ENCODE measurements around the gene GIPR. TPM values are rescaled to one million over a fixed set of nuclear protein-coding genes. Genes with fewer than 3 reads are reported as not detected.

Gene GIPR
- total and polyA plus RNA-seq, 10 of the 15 experiments (the other 5 are each of a cell fraction or from before 2014, with no cell fraction given): 1.7 to 26.3 (median 13.7) TPM

DNA sequence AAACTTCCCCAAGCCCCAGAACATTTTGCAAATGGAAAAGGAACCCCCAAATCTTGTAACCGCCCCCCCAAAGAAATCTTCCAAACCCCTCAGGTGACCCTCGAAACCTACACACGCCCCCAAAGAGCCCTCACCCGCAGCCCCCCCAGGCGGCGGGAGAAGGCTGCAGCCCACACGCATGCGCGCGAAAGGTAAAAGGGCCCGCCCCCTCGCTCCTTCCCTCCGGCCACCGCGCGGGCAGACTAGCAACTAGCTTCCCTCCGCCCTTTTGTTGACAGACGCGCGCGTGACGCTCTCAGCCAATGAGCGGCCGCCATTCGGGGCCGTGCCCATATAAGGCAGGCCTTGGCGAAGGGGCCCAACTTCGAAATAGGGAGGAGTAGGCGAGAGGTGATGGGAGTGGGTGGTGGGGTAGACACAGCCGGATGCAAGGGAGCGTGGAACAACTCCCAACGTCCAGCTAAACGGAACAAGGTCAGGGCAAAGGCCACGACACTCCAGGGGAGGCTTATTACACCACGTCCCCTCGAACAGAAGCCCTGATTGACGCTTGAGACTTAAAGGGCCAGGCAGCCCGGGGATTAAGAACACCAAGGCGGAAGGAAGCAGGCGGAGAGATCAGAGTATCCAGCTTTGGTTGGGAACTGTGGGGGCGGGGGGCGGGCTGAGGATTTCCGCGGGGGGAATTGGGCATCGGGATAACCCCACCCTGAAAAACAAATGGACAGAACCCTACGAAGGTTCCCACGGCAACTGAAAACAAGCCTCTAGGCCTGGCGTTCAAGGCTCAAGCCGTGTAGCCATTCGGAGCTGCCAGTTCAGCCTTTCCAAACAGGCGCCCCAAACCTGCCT is 49.3 kb downstream of the GIPR start:
- ChIA-PET CTCF (interaction anchor here (0.6 to 4.8 kb wide), 16 partner anchors 10 to 1933 kb away, joined by 3 to 53 read pairs (median 6); partner anchors contain the start of genes FBXO46, GIPR, QPCTL and SIX5), RAD21 (ENCODE audit: unreplicated experiment) (interaction anchor here (0.5 to 2.6 kb wide), 17 partner anchors 8 to 1431 kb away, joined by 3 to 25 read pairs (median 4); partner anchors contain the start of genes FBXO46, GIPR, QPCTL and SIX5), SMC1A (ENCODE audit: uncharacterized antibody, unreplicated experiment) (interaction anchor here (0.6 to 4.9 kb wide), 18 partner anchors 9 to 239 kb away, joined by 3 to 35 read pairs (median 4); partner anchors contain the start of genes DMWD, FBXO46, QPCTL and SIX5), POLR2A (interaction anchor here (0.6 to 5.9 kb wide), 18 partner anchors 9 to 1672 kb away, joined by 3 to 58 read pairs (median 4); partner anchors contain the start of genes CALM3, FBXO46, QPCTL and SIX5)
- no peaks in the 10 kb centered on the region for H3K27me3 ChIP-seq (replicated peaks in 1 of 2; ENCODE audit: control insufficient read depth in 2 of 2, insufficient read depth in 2 of 2, low read length in 1 of 2)
- FAIRE-seq (peak; percentile 99), ATAC-seq (peak; percentile 99), DNase-seq (ENCODE audit: low read depth, low spot score) (peak; percentile 99)
- H3K79me2 ChIP-seq (ENCODE audit: control insufficient read depth, insufficient read depth, low read length): peaks cover 74% of the 10 kb centered on the region
- peaks cover 13% of the 10 kb centered on the region for H3K4me1 ChIP-seq (ENCODE audit: control insufficient read depth, insufficient read depth, low read length)
- intact Hi-C loops (cut with micrococcal nuclease; ENCODE audit: unreplicated experiment): no loop called here
- peak overlapping the region; percentile 92 for H3K4me2 ChIP-seq (ENCODE audit: control insufficient read depth, insufficient read depth)
- H3K36me3 ChIP-seq (ENCODE audit: control insufficient read depth in 2 of 2, insufficient read depth in 2 of 2, low read length in 1 of 2): peaks cover 13 to 21% of the 10 kb centered on the region in 2 experiments
- 1% methylated on average over 51 of the region's 51 CpGs for WGBS (ENCODE audit: insufficient coverage, insufficient replicate concordance, low lambda C conversion rate, missing lambda C conversion rate)
- no TSS peak for BruUV-seq (replicated peaks)
- peak overlapping the region; percentile 97 for H3K27ac ChIP-seq (ENCODE audit: control insufficient read depth, insufficient read depth)
- no peaks in the 10 kb centered on the region for H4K20me1 ChIP-seq (ENCODE audit: control insufficient read depth, insufficient read depth)
- H2AFZ ChIP-seq (ENCODE audit: control insufficient read depth, low read depth, low read length): peak overlapping the region; percentile 19
- in situ Hi-C loops (cut with MboI): no loop called here
- H3K9ac ChIP-seq (ENCODE audit: control insufficient read depth, insufficient read depth, low read length): peak overlapping the region; percentile 99
- H3K9me3 ChIP-seq (replicated peaks; ENCODE audit: control insufficient read depth, insufficient read depth, low read length): no peaks in the 10 kb centered on the region
- H3K4me3 ChIP-seq: peak overlapping the region; percentile 95
- TF ChIP-seq MEF2B (IDR thresholded peaks at IDR 0.05; ENCODE audit: partially characterized antibody, poor library complexity, severe bottlenecking): peak; percentile 60
- no peak for TF ChIP-seq ZNF687 (IDR thresholded peaks at IDR 0.05)
- TF ChIP-seq, protein P1, sequence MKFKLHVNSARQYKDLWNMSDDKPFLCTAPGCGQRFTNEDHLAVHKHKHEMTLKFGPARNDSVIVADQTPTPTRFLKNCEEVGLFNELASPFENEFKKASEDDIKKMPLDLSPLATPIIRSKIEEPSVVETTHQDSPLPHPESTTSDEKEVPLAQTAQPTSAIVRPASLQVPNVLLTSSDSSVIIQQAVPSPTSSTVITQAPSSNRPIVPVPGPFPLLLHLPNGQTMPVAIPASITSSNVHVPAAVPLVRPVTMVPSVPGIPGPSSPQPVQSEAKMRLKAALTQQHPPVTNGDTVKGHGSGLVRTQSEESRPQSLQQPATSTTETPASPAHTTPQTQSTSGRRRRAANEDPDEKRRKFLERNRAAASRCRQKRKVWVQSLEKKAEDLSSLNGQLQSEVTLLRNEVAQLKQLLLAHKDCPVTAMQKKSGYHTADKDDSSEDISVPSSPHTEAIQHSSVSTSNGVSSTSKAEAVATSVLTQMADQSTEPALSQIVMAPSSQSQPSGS (IDR thresholded peaks at IDR 0.05; ENCODE audit: low read length): no peak
- TF ChIP-seq PAX5 (IDR thresholded peaks at IDR 0.05; ENCODE audit: borderline replicate concordance, low read depth, low read length): peak; percentile 76; the same call in 1 of the 2 replicates
- TF ChIP-seq SUPT20H (IDR thresholded peaks at IDR 0.05; ENCODE audit: borderline replicate concordance, control insufficient read depth, low read depth, low read length): no peak
- no peak for TF ChIP-seq RBBP5 (conservative IDR thresholded peaks at IDR 0.05)
- TF ChIP-seq ETV6 (conservative IDR thresholded peaks at IDR 0.05 in 1 of 2, IDR thresholded peaks at IDR 0.05 in 1 of 2; ENCODE audit: borderline replicate concordance in 1 of 2, low read depth in 1 of 2): no peak
- TF ChIP-seq PKNOX1 (IDR thresholded peaks at IDR 0.05): peak; percentile 98
